Hepatocyte (in vitro differentiated cells): ENCODE results near the gene NR2F1-AS1. TPM values are rescaled to one million over a fixed set of nuclear protein-coding genes. Genes with fewer than 3 reads are reported as not detected.
A peak's percentile ranks its signal among the peaks of the same experiment; 100 is the strongest.

Experiments
- DNase-seq: peaks from one replicate; pipeline ENCODE4 v3.0.0-alpha.2; 2016; ENCODE audit warnings: low spot score
- H2AFZ ChIP-seq: fragments of 200-600 bp; sonication (generic); 2 replicates; pipeline ENCODE4 v1.6.0; 2016; ENCODE audit warnings: antibody characterized with exemption, mild to moderate bottlenecking
- H3K27ac ChIP-seq: fragments of 200-600 bp; sonication (generic); 2 replicates; pipeline ENCODE4 v1.5.1; 2016; ENCODE audit warnings: mild to moderate bottlenecking
- H3K27me3 ChIP-seq: fragments of 200-600 bp; sonication (generic); 2 replicates; pipeline ENCODE4 v1.6.1; 2016
- H3K36me3 ChIP-seq: fragments of 200-600 bp; sonication (generic); replicated peaks from 2 replicates; pipeline ENCODE4 v1.5.1; 2016; ENCODE audit warnings: low read depth; ENCODE audit not compliant: insufficient read depth
- H3K4me1 ChIP-seq: fragments of 200-600 bp; sonication (generic); 2 replicates; pipeline ENCODE4 v1.5.1; 2016; ENCODE audit warnings: mild to moderate bottlenecking, moderate library complexity; ENCODE audit not compliant: insufficient read depth
- H3K4me2 ChIP-seq: fragments of 200-600 bp; sonication (generic); 2 replicates; pipeline ENCODE4 v1.6.0; 2016
- H3K4me3 ChIP-seq: fragments of 200-600 bp; sonication (generic); 2 replicates; pipeline ENCODE4 v1.5.1; 2016; ENCODE audit warnings: mild to moderate bottlenecking
- H3K79me2 ChIP-seq: fragments of 200-600 bp; sonication (generic); 2 replicates; pipeline ENCODE4 v1.6.0; 2017; ENCODE audit warnings: mild to moderate bottlenecking
- H3K9me2 ChIP-seq: fragments of 200-600 bp; sonication (generic); replicated peaks from 2 replicates; pipeline ENCODE4 v1.6.0; 2017; ENCODE audit warnings: mild to moderate bottlenecking; ENCODE audit not compliant: insufficient read depth
- H3K9me3 ChIP-seq: fragments of 200-600 bp; sonication (generic); 2 replicates; pipeline ENCODE4 v1.5.1; 2016; ENCODE audit warnings: low read depth, mild to moderate bottlenecking
- H4K20me1 ChIP-seq: fragments of 200-600 bp; sonication (generic); 2 replicates; pipeline ENCODE4 v1.6.0; 2016; ENCODE audit warnings: mild to moderate bottlenecking; ENCODE audit not compliant: insufficient read depth, poor library complexity, severe bottlenecking
- EZH2 ChIP-seq: fragments of 200-600 bp; sonication (generic); IDR thresholded peaks from 2 replicates; pipeline ENCODE4 v1.6.1; 2016; ENCODE audit warnings: antibody characterized with exemption, mild to moderate bottlenecking, borderline replicate concordance
- EZH2phosphoT487 ChIP-seq: fragments of 200-600 bp; sonication (generic); IDR thresholded peaks from one replicate; pipeline ENCODE4 v1.6.1; 2018; ENCODE audit warnings: antibody characterized with exemption, mild to moderate bottlenecking, low read depth, moderate library complexity; ENCODE audit not compliant: unreplicated experiment, severe bottlenecking
- WGBS: methylation state at CpG from one replicate; pipeline ENCODE4 v1.1.6; 2016; ENCODE audit warnings: low lambda C conversion rate; ENCODE audit errors: missing lambda C conversion rate; 5-methylcytosine and 5-hydroxymethylcytosine counted together
- polyA plus RNA-seq: library from polyadenylated mRNA; unstranded; fragments of >200 nt; fragmentation: Nextera tagmentation; extraction: Ambion mirVana; gene quantifications from 2 replicates; pipeline ENCODE4 v1.2.1, GENCODE V29; 2016
- total RNA-seq: library from RNA; depleted of rRNA; stranded (reverse); fragments of >200 nt; gene quantifications from 2 replicates; pipeline ENCODE4 v1.2.3, GENCODE V29; 2014
- TF ChIP-seq, protein P1 (sequence below): fragments of 200-600 bp; sonication (generic); IDR thresholded peaks from 2 replicates; pipeline ENCODE4 v1.5.1; 2016; ENCODE audit warnings: antibody characterized with exemption, mild to moderate bottlenecking; ENCODE audit not compliant: poor library complexity

The NR2F1-AS1 gene
- total and polyA plus RNA-seq, 2 experiments from 2014 or later = 8.4 to 8.6 TPM

- Histone ChIP-seq H3K4me2 (peak overlapping the region; percentile 94), H3K9me2 (no peaks in the 10 kb centered on the region), H3K4me3 (peak overlapping the region; percentile 22), H3K79me2 (peaks cover 8% of the 10 kb centered on the region), H3K4me1 (peaks cover 5% of the 10 kb centered on the region), H4K20me1 (peaks cover 13% of the 10 kb centered on the region), H3K9me3 (no peaks in the 10 kb centered on the region), H3K27ac (no peak overlapping the region), H3K36me3 (no peaks in the 10 kb centered on the region), H3K27me3 (peaks cover 77% of the 10 kb centered on the region), H2AFZ (no peak overlapping the region)
- TF ChIP-seq, protein P1, sequence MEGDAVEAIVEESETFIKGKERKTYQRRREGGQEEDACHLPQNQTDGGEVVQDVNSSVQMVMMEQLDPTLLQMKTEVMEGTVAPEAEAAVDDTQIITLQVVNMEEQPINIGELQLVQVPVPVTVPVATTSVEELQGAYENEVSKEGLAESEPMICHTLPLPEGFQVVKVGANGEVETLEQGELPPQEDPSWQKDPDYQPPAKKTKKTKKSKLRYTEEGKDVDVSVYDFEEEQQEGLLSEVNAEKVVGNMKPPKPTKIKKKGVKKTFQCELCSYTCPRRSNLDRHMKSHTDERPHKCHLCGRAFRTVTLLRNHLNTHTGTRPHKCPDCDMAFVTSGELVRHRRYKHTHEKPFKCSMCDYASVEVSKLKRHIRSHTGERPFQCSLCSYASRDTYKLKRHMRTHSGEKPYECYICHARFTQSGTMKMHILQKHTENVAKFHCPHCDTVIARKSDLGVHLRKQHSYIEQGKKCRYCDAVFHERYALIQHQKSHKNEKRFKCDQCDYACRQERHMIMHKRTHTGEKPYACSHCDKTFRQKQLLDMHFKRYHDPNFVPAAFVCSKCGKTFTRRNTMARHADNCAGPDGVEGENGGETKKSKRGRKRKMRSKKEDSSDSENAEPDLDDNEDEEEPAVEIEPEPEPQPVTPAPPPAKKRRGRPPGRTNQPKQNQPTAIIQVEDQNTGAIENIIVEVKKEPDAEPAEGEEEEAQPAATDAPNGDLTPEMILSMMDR = no peak
- TF ChIP-seq EZH2phosphoT487 (no peak), EZH2 (no peak)
- DNase-seq = no peak
- WGBS = 13% methylated on average over 13 of the region's 13 CpGs
These were observed 4.9 kb upstream of the NR2F1-AS1 start for GRCh38 chr5:93585767-93586385.

GRCh38 chr5:93585041-93585766, 4.2 kb upstream of the NR2F1-AS1 start:
- WGBS = under 1% methylated on average over 56 of the region's 70 CpGs
- Histone ChIP-seq H3K9me2 (no peaks in the 10 kb centered on the region), H3K36me3 (no peaks in the 10 kb centered on the region), H3K4me3 (peak overlapping the region; percentile 21), H3K79me2 (peaks cover 8% of the 10 kb centered on the region), H4K20me1 (peaks cover 13% of the 10 kb centered on the region), H3K27me3 (peaks cover 77% of the 10 kb centered on the region), H3K27ac (no peak overlapping the region), H3K4me2 (peak overlapping the region; percentile 94), H3K9me3 (no peaks in the 10 kb centered on the region), H3K4me1 (peaks cover 10% of the 10 kb centered on the region), H2AFZ (no peak overlapping the region)
- no peak for DNase-seq
- TF ChIP-seq EZH2phosphoT487 = peak; percentile 24
- TF ChIP-seq, protein P1 = no peak
- no peak for TF ChIP-seq EZH2

DNA sequence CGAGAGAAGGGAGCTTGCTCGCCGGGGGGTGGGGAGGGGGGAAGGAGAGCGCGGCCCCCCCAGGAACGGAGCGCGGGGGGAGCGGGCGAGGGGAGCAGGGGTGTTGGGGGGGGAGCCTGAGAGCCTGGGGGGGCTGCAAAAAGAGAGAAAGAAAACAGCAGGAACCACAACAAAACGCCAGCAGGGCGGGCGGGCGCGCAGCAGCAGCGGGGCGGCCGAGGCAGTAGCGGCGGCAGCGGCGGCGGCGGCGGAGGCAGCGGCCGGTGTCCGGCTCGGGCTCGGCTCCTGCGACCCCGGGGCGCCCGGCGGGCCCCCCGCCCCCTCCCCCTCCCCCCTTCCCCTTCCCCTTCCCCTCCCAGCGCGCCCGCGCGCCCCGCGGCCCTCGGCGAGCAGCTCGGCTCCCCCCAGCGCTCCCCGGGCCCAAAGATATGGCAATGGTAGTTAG, 3.6 kb upstream of the NR2F1-AS1 start:
- H4K20me1 ChIP-seq = peaks cover 13% of the 10 kb centered on the region
- no peaks in the 10 kb centered on the region for H3K36me3 ChIP-seq
- no peaks in the 10 kb centered on the region for H3K9me3 ChIP-seq
- TF ChIP-seq EZH2 (no peak), EZH2phosphoT487 (no peak)
- TF ChIP-seq, protein P1 = no peak
- no CpG with 5 or more reads among the region's 48 CpGs for WGBS
- H2AFZ ChIP-seq = no peak overlapping the region
- peaks cover 77% of the 10 kb centered on the region for H3K27me3 ChIP-seq
- H3K9me2 ChIP-seq = no peaks in the 10 kb centered on the region
- peaks cover 16% of the 10 kb centered on the region for H3K4me1 ChIP-seq
- peak overlapping the region; percentile 94 for H3K4me2 ChIP-seq
- no peak for DNase-seq
- peak overlapping the region; percentile 33 for H3K4me3 ChIP-seq
- H3K79me2 ChIP-seq = peaks cover 8% of the 10 kb centered on the region
- H3K27ac ChIP-seq = no peak overlapping the region
